Measurements from ENCODE around the gene LRMDA. TPM values are rescaled to one million over a fixed set of nuclear protein-coding genes. Genes with fewer than 3 reads are reported as not detected.

LRMDA gene
- polyA plus RNA-seq, 1 donor (not counting 4 experiments of a cell fraction or from before 2014, with no cell fraction given), result not detected

DNA sequence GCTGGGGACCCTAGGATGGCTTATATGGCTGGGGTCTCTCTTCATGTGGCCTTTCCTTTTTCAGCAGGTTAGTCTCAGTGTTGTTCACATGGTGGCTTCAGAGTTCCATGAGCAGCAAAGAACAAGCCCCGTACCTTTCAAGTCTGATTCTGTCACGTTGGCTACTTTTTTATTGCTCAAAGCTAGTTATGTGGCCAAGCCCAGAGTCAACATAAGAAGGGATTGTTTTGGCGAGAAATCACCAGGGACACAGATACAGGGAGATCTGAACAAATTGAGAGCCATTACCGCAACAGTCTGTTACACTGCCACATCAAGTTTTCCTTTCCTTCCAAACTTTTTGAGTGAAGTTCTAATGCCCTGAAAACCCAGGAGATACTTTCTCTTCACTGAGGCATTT lies 770.5 kb downstream of the LRMDA start:
- no peaks in the 10 kb centered on the region for H4K20me1 ChIP-seq (ENCODE audit: control insufficient read depth, extremely low read depth, insufficient read depth, low read length)
- H3K27ac ChIP-seq (ENCODE audit: control insufficient read depth, insufficient read depth, low read length), result no peak overlapping the region
- H2AFZ ChIP-seq (ENCODE audit: control insufficient read depth, low read length), result no peak overlapping the region
- DNase-seq (ENCODE audit: low read depth, low spot score), result no peak
- no peaks in the 10 kb centered on the region for H3K79me2 ChIP-seq (ENCODE audit: control insufficient read depth, insufficient read depth, low read length)
- H3K27me3 ChIP-seq (ENCODE audit: control insufficient read depth, extremely low read depth, insufficient read depth, low read length), result no peaks in the 10 kb centered on the region
- H3K9me3 ChIP-seq (ENCODE audit: control insufficient read depth, low read depth, low read length), result no peaks in the 10 kb centered on the region
- dilution Hi-C loops (cut with MboI; ENCODE audit: extremely low pct_ligation_motif_present, low sequenced_read_pairs), result no loop called here
- no peaks in the 10 kb centered on the region for H3K4me1 ChIP-seq (ENCODE audit: control insufficient read depth, extremely low read depth, insufficient read depth, low read length)
- H3K4me3 ChIP-seq (ENCODE audit: control insufficient read depth in 2 of 3, extremely low read depth in 1 of 3, insufficient read depth in 2 of 3, low read depth in 1 of 3, low read length in 3 of 3), result no peak overlapping the region
- H3K36me3 ChIP-seq (ENCODE audit: control insufficient read depth in 2 of 2, extremely low read depth in 1 of 2, insufficient read depth in 2 of 2, low read length in 2 of 2), result no peaks in the 10 kb centered on the region
- H3K9ac ChIP-seq (ENCODE audit: control insufficient read depth, extremely low read depth, insufficient read depth, low read length), result no peak overlapping the region
- no peak for TF ChIP-seq EZH2 (IDR thresholded peaks at IDR 0.05; ENCODE audit: low read length)
- TF ChIP-seq, protein P1, sequence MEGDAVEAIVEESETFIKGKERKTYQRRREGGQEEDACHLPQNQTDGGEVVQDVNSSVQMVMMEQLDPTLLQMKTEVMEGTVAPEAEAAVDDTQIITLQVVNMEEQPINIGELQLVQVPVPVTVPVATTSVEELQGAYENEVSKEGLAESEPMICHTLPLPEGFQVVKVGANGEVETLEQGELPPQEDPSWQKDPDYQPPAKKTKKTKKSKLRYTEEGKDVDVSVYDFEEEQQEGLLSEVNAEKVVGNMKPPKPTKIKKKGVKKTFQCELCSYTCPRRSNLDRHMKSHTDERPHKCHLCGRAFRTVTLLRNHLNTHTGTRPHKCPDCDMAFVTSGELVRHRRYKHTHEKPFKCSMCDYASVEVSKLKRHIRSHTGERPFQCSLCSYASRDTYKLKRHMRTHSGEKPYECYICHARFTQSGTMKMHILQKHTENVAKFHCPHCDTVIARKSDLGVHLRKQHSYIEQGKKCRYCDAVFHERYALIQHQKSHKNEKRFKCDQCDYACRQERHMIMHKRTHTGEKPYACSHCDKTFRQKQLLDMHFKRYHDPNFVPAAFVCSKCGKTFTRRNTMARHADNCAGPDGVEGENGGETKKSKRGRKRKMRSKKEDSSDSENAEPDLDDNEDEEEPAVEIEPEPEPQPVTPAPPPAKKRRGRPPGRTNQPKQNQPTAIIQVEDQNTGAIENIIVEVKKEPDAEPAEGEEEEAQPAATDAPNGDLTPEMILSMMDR (optimal IDR thresholded peaks at IDR 0.05 in 1 of 3, IDR thresholded peaks at IDR 0.05 in 1 of 3, conservative IDR thresholded peaks at IDR 0.05 in 1 of 3; ENCODE audit: extremely low read depth in 1 of 3, insufficient read depth in 2 of 3, low read length in 3 of 3), result no peak
- H3K9me1 ChIP-seq (ENCODE audit: control insufficient read depth, extremely low read depth, insufficient read depth, low read length), result no peaks in the 10 kb centered on the region
- no peak for FAIRE-seq
- no peak overlapping the region for H3K4me2 ChIP-seq (ENCODE audit: control insufficient read depth, extremely low read depth, insufficient read depth, low read depth, low read length)

DNA sequence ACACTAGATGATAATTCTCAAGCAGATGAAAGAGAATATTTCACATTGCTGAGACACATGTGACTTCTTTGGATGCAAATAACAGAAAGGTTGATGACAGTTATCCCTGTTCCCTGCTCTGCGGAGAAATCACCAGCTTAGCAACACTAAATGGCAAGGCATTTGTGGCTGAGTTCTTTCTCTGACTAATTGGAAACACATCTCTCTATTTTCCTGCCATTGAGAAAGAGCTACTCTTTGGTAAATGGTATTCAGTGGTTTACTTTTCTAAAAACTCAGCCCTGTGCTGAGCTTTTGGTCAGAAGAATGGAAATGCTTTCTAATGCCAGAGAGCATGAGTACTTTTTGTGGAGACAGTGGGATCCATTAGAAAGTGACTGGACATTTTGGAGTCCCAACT lies 771.4 kb downstream of the LRMDA start:
- H3K4me2 ChIP-seq (ENCODE audit: control insufficient read depth, extremely low read depth, insufficient read depth, low read depth, low read length), result no peak overlapping the region
- H3K27me3 ChIP-seq (ENCODE audit: control insufficient read depth, extremely low read depth, insufficient read depth, low read length), result no peaks in the 10 kb centered on the region
- no peaks in the 10 kb centered on the region for H3K9me3 ChIP-seq (ENCODE audit: control insufficient read depth, low read depth, low read length)
- no peak for TF ChIP-seq EZH2 (IDR thresholded peaks at IDR 0.05; ENCODE audit: low read length)
- TF ChIP-seq, protein P1 (optimal IDR thresholded peaks at IDR 0.05 in 1 of 3, IDR thresholded peaks at IDR 0.05 in 1 of 3, conservative IDR thresholded peaks at IDR 0.05 in 1 of 3; ENCODE audit: extremely low read depth in 1 of 3, insufficient read depth in 2 of 3, low read length in 3 of 3), result no peak
- no peak overlapping the region for H3K9ac ChIP-seq (ENCODE audit: control insufficient read depth, extremely low read depth, insufficient read depth, low read length)
- FAIRE-seq, result no peak
- no peak overlapping the region for H3K4me3 ChIP-seq (ENCODE audit: control insufficient read depth in 2 of 3, extremely low read depth in 1 of 3, insufficient read depth in 2 of 3, low read depth in 1 of 3, low read length in 3 of 3)
- H3K4me1 ChIP-seq (ENCODE audit: control insufficient read depth, extremely low read depth, insufficient read depth, low read length), result no peaks in the 10 kb centered on the region
- no peaks in the 10 kb centered on the region for H3K36me3 ChIP-seq (ENCODE audit: control insufficient read depth in 2 of 2, extremely low read depth in 1 of 2, insufficient read depth in 2 of 2, low read length in 2 of 2)
- no peaks in the 10 kb centered on the region for H4K20me1 ChIP-seq (ENCODE audit: control insufficient read depth, extremely low read depth, insufficient read depth, low read length)
- H2AFZ ChIP-seq (ENCODE audit: control insufficient read depth, low read length), result no peak overlapping the region
- no peak overlapping the region for H3K27ac ChIP-seq (ENCODE audit: control insufficient read depth, insufficient read depth, low read length)
- no peaks in the 10 kb centered on the region for H3K9me1 ChIP-seq (ENCODE audit: control insufficient read depth, extremely low read depth, insufficient read depth, low read length)
- DNase-seq (ENCODE audit: low read depth, low spot score), result no peak
- dilution Hi-C loops (cut with MboI; ENCODE audit: extremely low pct_ligation_motif_present, low sequenced_read_pairs), result no loop called here
- no peaks in the 10 kb centered on the region for H3K79me2 ChIP-seq (ENCODE audit: control insufficient read depth, insufficient read depth, low read length)

Measured in keratinocyte (primary cell).